Inflammatory macrophage treated with lipopolysaccharide for 1 hour (primary cell): ENCODE data around the gene ACY1.

Experiments
- DNase-seq, 2 donors: peaks; one replicate each; pipeline ENCODE4 v3.0.0-alpha.2; 2020 to 2022

ACY1 gene

DNA sequence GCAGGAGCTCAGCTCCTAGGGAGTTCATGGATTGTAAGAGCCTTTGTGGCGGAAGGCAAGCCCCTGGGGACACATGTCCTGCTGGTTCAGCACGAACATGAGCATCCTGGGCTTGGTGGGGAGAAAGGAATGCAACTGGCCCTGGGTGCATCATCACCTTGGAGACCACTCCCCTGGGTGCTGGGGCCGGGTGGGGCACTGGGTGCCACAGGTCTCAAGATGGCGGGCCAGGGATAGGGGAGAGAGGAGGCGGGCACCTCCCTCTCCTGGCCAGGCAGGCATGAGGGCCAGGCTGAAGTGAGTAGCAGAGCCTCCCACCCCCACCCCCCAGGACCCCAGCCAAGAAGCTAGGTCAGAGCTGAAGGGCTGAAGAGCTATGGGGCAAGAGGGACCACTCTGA, 16.8 kb upstream of the ACY1 start:
- no peak for DNase-seq

DNA sequence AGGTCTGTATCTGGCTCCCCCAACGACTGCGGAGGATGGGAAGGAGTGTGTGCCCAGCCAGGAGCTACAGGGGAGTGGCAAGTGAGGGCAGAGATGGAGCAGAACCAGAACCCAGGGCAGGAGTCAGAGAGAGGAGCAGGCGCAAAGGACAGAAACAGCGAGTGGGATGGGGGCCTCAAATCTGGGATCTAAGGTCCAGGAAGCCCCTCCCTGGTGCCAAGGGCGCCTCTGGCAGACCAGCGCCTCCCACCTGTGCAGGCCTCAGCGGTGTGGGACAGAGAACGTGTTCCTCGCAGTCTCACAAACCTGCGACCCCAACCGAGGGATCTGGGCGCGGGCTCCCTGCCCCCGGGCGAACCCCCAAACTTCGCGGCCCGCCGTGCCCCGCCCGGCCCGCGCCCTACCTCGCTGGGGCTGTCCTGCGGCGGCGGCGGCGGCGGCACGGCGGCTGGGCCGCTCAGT, 16.4 kb upstream of the ACY1 start:
- DNase-seq, result no peak

DNA sequence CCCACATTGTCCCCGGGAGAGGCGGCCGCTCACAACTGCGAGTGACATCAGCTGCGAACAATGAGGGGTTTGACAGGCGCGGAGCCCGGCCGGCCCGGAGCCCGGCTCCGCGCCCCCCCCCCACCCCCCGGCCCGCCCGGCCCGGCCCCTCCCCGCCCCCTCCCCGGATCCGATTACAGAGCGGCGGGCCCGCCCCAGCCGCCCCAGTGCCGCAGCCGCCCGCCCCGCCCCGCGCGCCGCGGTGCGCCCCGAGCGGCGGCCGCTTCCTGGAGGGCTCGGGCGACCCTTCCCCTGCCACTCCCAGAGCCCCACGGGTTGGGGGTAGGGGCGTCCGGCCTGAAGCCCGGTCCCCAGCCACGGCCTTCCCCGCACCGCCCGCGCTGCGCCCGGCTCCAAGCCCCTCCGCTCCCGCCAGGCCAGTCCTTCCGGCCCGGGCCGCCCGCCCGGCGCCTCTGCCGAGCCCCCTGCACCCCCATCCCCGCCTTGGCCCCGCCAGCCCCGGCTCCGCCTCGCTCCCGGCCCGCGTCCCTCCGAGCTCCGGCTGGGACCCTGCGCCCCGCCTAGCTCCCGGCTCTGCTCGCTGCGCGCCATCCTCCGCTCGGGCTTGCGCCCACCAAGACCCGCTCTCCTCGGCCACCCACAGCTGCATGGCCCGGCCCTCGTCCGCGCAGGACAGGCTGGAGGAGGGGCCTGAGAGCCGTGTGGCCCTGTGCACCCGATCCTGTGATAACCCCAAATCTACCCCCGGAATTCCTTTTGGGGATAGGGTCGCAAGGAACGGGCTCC, 15.8 kb upstream of the ACY1 start, which contains the start of gene PCBP4:
PCBP4 (minus strand) TSS at position 71 of the 786 bp plus-strand sequence. CDS start 6,214 bp downstream, outside the sequence.
- DNase-seq, result no peak

DNA sequence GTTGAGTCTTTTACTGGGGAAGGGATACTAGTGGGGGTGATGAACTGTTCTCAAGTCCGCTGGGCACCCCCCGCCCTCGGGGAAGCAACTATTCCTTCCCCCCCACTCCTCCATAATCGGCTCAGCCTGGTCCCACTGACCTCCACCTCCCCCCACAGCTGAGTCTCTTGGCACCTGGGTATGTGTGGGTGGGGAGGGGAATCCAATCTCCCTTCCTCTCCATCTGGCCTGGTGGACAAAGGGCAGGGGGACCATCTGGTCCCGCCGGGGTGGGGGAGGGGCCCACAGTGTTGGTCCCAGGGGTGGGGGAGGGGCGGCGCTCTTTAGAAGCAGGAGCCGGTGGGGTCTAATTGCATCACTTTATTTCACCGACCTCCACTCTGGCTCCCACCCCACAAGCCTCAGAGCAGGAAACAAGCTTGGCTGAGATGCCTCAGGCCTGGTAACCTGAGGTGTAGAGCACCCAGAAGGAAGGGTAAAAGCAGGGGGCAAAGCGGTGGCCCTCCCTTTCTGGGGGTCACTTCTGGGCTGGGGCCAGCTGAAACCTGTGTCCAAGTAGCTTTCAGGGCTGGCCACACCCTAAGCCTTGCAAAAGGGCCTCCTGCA, 15.1 kb upstream of the ACY1 start:
- DNase-seq, result no peak

DNA sequence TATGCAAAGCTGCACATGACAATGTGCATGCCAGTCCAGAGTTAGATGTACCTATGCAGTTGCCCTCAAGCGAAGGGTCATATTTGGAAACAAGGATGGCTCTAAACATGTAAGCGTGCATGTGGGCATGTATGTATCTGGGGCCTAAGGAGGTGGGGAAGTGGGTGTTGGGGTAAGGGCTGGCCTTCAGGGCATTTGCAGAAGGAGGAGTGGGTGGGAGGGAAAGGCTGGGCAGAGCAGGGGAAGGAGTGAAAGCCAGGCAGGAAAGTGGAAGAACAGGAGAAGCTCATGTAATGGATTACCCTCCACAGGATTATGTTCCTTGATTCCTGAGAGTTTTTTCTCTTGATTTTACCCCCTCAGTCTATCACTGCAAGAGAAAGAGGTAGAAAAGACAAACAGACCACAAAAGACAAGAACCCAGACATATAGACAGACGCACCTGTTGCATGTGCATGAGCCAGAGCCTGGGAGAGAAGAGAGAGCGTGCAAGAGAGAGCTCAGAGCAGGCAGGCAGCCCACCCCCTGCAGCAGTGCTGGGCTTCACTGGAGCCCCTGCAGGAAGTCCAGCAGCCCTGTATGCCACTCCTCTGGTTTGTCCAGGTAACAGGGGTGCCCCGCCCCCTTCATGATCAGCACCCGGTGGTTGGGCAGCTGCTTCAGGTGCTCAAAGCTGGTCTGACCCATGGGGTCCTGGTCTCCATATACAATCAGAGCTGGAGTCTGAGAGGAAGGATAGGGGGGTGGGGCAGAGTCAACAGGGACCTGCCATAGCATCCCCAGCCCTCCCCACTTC, 14.3 kb upstream of the ACY1 start:
- DNase-seq, result no peak

DNA sequence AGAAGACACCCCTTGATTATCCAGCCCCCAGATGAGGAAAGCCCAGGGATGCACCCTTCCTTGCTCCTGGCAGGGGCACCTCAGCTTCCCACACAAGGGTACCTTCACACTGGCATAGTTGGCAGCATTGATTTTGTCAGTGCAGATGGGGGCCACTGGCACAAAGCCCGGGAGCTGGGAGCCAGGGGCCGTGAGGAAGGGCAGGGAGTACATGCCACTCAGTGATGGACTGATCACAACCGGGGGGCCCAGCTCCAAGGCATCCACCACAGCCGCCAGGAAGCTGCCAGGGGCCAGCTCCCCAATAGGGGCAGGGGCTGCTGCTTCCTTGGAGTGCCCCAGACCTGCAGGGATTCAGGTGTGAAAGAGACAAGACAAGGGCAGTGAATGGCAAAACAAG, 13.5 kb upstream of the ACY1 start:
- DNase-seq, result no peak

DNA sequence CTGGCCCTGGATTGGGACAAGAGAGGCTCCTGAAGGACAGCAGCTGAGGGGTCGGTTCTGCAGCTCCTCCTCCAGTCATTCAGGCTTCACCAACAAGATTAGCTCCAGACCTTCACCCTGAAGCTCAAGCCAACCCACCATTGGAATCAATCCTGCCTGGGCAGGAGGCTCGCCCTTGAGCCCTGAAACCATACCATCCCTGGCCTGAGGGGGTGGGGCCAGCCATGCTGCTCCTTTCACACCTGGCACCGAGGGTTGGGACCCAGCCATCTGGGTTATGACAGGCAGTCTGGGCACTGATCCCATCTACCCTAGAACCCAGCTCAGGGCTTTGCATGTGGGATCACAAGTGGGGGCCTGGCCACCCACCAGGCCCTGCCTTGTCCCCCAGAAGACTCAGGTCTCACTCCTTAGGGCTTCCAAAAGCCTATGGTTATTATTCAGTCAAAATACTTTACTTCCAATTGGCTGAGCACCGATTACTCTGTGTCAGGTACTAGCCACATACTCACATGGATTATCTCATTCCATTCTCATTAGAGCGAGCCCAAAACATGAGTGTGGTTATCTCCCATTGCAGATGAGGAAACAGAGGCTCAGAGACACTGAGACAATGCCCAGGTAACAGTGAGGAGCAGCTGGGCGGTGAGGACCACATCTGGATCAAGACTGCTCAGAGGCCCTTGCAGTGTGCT, 12.6 kb upstream of the ACY1 start:
- DNase-seq, result no peak

DNA sequence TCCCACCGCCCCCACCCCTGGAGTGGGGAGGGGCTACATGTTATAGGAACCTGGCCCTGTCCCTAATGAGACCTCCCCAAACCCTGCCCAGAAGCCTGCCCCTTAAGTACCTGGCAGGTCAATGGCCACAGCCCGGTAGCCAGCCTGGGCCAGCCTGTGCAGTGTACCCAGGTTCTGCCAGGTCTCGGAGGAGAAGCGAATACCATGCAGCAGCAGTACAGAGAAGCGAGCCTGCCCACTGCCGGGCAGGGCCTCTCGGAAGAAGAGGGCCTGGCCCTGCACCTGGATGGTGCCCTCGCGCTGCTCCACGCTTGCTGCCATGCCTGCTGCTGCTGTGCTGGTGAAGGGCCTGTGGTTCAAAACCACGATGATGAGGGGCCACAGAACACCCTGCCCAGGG, 12.0 kb upstream of the ACY1 start:
- no peak for DNase-seq

DNA sequence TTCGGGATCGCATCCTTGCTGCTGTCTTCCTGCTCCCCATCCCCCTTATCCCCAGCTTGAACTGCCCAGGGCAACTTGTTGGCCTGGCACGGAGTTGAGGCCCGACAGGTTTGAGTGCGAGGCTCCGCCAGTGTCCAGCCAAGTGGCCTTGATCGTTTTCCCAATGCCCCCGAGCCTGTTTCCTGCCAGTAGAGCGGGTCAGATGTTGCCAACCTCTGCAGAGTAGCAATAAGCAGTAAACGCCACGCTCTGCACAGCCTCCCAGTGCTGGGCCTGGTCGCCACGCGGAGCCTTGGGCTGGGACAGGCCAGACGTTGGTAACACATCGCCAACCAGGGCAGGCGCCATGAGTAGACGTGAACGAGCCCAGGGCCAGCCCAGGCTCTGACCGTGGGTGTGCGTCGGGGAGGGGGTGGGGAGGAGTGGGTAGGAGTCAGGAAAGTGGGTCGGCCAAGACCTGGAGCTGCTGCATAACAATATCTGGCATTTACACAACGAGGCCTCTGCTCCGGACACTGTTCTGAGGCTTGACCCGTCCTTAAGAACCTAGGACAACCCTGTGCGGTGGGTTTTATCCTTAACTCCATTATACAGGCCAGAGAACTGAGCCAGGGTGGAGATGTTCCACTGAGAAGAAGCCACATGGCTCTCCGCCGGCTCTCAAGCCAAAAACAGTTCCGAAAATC, 8.9 kb upstream of the ACY1 start:
- no peak for DNase-seq

DNA sequence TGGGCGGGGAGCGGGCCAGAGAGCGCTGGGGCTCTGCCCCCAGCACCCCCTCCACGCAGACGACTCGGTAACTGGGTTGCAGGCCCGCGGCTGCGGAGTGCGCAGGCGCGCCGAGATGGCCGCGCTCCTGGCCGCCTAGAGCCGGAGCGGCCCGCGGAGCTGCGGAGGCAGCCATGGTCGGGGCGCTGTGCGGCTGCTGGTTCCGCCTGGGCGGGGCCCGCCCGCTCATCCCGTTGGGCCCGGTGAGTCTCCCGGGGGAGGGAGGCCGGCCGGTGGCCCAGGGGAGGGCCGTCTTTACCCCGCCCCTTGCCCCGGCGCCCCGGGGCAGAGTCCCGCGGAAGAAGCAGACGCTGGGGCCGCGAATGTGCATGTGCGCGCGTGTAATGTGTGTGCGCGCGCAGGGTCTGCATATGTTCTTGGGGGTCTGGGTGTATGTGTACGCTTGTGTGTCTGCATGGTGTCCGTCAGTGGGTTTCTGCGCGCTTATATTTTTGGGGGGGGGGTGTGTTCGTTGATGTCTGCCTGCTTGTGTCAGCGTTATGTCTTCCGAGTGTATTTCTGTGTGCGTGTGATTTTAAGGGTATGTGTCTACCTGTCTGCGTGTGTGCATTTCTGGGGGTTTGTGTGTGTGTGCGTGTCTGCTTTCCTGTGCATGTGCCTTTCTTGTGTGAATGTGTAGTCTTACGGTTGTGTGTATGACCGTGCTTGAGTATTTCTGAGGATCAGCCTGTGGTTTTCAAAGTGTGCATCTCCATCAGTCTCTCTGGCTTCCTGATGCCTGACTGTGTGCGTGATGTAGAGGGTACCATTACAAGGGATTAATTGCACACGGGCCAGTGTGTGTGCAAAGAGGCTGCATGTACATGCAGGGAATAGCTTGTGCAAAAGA, 8.1 kb upstream of the ACY1 start, which contains the start of gene ABHD14A:
ABHD14A (plus strand) TSS at position 102 of the 889 bp plus-strand sequence; CDS start at position 174, 72 bp downstream.
- DNase-seq, result peak; percentile 49 to 65

DNA sequence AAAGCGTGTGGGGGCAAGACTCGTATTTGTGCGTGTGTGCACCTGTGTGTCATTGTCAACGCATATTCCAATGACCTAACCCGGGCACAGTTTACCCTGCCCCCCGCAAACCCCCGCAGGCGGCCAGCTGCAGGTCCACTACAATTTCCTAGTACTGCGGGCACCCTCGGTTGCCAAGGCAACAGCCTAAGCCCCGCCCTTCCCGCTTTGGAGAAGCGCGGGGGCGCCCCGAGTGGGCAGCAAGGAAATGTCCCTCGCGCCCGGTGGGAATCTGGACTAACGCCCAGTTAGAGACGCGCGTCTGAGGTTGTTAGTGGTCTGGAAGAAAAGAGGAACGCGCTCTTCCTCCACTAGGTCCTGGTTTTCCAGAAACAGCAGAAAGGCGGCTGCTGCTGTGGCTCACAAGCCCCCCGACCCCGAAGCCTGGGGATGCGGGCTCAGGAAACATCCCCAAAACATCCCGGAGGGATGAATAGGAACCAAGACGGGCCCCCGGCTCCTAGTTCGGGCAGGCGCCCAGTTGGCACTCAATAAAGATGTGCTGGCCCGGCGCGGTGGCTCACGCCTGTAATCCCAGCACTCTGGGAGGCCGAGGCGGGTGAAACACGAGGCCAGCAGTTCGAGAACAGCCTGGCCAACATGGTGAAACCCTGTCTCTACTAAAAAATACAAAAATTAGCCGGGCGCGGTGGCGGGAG, 7.3 kb upstream of the ACY1 start:
- DNase-seq, result peak; percentile 73

DNA sequence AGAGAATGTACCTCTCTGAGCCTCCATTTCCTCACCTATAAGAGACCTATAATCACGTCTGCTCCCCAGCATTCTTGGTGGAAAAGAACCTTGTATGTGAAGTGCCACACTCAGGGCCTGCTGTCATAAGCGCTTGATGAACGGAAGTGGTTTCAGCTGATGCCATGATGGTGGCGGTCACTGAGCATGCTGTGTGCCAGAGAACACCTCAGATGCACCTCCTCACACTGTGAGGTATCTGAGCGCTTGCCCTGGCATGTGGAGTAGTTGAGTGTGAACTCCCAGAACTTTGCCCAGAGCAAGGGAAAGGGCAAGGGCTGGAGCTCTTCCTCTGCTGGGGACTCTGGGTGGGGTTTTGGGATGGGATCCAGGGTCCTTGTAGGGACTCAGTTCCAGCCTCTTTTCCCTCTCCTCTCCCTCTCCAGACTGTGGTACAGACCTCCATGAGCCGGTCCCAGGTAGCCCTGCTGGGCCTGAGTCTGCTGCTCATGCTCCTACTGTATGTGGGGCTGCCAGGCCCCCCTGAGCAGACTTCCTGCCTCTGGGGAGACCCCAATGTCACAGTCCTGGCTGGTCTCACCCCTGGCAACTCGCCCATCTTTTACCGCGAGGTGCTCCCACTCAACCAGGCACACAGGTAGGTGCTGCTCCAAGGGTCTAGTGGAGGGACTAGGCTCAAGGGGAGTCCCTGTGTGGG, 5.7 kb upstream of the ACY1 start:
- DNase-seq, result no peak

DNA sequence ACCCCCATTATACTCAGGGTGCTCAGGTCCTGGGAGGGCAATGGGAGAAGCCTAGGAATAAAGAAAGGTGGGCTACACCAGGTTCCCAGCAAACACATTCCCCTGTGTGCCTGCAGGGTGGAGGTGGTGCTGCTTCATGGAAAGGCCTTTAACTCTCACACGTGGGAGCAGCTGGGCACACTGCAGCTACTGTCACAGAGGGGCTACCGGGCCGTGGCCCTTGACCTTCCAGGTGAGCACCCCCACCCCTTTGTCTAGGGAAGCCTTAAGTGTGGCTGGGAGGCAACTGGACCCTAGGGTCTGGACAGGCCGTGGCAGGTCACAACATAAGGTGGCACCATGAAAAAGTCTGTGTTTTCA, 5.2 kb upstream of the ACY1 start:
- DNase-seq, result no peak

DNA sequence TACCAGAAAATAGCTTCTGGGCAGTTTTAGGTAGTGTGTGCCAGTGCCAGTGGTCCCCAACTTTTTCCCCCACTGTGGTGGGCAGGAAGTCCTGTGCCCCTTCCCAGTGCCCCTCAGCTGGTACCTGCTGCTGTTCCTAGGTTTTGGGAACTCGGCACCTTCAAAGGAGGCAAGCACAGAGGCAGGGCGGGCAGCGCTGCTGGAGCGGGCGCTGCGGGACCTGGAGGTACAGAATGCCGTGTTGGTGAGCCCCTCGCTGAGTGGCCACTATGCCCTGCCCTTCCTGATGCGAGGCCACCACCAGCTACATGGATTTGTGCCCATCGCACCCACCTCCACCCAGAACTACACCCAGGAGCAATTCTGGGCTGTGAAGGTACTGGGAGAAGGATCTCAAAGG, 3.1 kb upstream of the ACY1 start:
- DNase-seq, result no peak

DNA sequence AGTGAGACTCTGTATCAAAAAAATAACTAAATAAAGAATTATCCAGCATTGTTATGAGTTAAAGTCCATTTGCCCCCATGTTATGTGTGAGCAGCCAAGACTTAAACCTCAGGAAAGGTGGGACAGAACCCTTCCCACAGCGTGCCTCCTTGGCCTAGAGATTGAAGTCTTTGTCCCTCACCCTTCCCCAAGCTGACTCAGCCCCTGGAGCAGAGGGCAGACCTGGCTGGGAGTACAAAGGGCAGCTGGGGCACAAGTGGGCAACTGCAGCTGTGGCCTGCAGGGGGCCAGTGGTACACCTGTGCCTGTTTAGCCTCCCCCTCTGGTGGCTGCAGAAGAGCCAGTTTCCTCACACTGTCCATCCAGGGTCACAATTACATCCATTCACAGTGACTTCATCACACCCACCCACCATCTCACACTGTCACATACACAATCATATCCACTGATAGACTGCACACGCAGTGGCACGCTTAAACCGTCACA, 940 bp upstream of the ACY1 start:
- DNase-seq, result no peak

DNA sequence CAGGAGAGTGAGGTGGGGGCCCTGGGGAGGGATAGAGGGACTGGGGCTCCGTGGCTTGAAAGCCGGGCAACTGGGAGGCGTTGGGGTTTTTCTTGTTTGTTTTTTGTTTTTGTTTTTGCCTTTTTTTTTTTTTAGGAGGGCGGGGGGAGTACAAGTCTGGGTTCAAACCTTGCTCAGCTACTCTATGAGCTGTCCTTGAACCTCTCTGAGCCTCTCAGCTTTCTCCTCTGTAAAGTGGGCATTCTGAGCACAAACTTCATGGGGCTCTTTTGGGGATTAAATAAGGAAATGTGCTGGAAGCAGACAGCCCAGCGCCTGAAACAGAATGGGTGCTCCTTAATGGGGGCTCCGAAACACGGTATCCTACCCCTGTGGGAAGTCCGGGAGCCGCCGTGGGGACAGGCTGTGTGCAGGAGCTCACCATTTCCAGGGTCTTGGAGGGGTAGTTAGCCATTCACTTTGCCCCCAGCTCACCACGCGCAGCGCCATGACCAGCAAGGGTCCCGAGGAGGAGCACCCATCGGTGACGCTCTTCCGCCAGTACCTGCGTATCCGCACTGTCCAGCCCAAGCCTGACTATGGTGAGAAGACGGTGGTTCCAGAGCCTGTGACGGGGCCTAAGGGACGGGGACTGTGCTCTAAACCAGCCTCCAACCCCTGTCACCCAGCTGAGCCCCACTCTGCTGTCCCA, 388 bp downstream of the ACY1 start:
- no peak for DNase-seq

DNA sequence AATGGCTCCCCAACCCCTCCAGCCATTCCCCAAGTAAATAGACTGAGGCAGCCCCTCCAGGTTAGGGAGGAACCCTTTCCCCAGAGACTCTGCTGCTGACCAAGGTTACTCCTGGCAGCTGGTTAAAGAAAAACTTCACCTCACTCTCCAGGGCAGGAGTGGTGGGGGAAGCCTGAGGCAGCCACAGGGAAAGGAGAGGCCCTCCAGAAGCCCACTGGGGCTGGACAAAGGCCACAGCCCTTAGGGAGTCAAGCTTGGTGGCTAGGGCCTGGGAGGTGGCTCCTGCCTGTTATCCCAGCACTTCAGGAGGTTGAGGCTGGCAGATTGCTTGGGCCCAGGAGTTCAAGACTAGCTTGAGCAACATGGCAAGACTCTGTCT, 923 bp downstream of the ACY1 start:
- DNase-seq, result no peak

DNA sequence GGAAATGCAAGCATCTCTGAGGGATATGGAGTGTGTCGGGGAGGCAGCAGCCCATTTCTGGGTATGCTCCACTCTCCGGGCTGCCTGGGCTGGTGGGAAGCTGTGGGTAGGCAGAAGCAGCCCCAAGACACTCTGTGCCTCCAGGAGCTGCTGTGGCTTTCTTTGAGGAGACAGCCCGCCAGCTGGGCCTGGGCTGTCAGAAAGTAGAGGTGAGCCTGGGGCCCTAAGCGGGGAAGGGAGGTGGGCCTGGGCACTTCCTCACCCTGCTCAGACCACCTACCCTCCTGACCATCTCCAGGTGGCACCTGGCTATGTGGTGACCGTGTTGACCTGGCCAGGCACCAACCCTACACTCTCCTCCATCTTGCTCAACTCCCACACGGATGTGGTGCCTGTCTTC, 1.7 kb downstream of the ACY1 start:
- DNase-seq, result no peak
